MM.1S (cell line): ENCODE results near the gene SNRPB2.

ENCODE experiments used
- EZH2 ChIP-seq: fragments of 300-600 bp; sonication (generic); optimal IDR thresholded peaks from 2 replicates; pipeline ENCODE3; 2017; ENCODE audit warnings: low read depth, mild to moderate bottlenecking, antibody characterized with exemption, low read length, mixed read lengths
- EZH2phosphoT487 ChIP-seq: fragments of 300-600 bp; sonication (generic); IDR thresholded peaks from 2 replicates; pipeline ENCODE4 v1.6.1; 2018; ENCODE audit warnings: antibody characterized with exemption, low read length
- TF ChIP-seq, protein P1 (sequence below): fragments of 300-600 bp; sonication (generic); IDR thresholded peaks from 2 replicates; pipeline ENCODE4 v1.5.1; 2016; ENCODE audit warnings: antibody characterized with exemption, low read length, mixed read lengths

GRCh38 chr20:16703570-16703969 is 26.3 kb upstream of the SNRPB2 start:
- TF ChIP-seq, protein P1, sequence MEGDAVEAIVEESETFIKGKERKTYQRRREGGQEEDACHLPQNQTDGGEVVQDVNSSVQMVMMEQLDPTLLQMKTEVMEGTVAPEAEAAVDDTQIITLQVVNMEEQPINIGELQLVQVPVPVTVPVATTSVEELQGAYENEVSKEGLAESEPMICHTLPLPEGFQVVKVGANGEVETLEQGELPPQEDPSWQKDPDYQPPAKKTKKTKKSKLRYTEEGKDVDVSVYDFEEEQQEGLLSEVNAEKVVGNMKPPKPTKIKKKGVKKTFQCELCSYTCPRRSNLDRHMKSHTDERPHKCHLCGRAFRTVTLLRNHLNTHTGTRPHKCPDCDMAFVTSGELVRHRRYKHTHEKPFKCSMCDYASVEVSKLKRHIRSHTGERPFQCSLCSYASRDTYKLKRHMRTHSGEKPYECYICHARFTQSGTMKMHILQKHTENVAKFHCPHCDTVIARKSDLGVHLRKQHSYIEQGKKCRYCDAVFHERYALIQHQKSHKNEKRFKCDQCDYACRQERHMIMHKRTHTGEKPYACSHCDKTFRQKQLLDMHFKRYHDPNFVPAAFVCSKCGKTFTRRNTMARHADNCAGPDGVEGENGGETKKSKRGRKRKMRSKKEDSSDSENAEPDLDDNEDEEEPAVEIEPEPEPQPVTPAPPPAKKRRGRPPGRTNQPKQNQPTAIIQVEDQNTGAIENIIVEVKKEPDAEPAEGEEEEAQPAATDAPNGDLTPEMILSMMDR, result no peak
- no peak for TF ChIP-seq EZH2
- no peak for TF ChIP-seq EZH2phosphoT487
